HG03457 (cell line): ENCODE results near the gene RAP2A.

Experiments used
- ATAC-seq: cut with Tn5 transposase; IDR thresholded peaks from one replicate; pipeline ENCODE4 v1.9.1; 2021; ENCODE audit warnings: moderate number of reproducible peaks; ENCODE audit not compliant: unreplicated experiment

Gene RAP2A

GRCh38 chr13:97492684-97493371, 58.9 kb downstream of the RAP2A start:
- ATAC-seq: no peak

GRCh38 chr13:97493456-97493855, 59.5 kb downstream of the RAP2A start:
- no peak for ATAC-seq

GRCh38 chr13:97495678-97496077, 61.7 kb downstream of the RAP2A start:
- no peak for ATAC-seq

DNA sequence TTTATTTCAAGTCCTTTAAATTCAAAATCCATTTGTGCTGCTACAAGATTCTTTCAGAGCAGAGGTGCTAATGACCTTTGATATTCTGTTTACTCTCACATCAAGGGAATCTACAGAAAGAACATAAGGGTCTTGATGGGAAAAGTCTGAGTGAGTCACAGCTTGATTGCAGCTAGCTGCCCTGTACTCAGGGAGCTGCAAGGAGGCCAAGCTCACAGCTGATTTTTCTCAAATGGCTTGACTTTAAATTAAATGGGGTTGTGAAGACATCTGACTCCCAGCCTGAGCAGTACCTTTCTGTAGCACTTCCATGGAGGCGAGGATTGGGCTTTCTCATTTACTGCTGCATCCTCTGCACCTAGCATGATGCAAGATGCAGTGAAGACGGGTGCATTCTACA, 62.5 kb downstream of the RAP2A start:
- ATAC-seq: no peak

DNA sequence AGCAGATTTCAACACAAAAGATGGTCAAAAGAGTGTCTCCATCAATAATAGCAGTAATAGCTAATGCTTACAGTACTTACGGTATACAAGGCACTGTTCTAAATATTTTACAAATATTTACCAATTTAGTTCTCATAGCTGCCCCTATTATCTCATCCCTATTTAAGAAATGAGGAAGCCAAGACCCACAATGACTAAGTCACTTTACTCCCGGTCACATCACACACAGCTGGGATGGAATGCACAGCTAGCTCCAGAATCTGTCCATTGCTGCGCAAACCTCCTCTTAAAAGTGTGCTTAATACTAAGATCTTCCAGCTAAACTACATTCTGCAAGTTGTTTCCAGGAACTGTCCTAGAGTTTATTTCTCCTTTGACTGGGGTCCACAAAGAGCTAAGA, 63.4 kb downstream of the RAP2A start:
- ATAC-seq: no peak

DNA sequence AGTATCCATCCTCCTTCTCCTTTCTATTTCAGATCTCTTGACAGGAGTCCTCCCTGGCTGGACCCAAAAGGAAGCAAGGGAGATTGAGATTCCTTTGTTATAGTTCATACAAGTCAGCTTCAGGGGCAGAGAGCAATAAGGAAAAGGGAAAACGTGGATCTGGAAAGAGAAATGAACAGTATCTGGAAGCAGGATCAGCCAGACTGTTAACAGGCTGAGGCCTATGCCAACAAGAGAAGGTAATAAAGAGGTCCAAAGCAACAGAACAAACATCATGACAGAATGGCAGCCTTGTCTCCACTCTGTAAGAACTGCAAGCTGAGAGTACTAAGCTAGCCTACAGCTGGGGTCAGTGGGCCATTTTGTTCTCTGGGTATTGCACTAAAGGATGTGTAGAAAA, 64.5 kb downstream of the RAP2A start:
- ATAC-seq: no peak

DNA sequence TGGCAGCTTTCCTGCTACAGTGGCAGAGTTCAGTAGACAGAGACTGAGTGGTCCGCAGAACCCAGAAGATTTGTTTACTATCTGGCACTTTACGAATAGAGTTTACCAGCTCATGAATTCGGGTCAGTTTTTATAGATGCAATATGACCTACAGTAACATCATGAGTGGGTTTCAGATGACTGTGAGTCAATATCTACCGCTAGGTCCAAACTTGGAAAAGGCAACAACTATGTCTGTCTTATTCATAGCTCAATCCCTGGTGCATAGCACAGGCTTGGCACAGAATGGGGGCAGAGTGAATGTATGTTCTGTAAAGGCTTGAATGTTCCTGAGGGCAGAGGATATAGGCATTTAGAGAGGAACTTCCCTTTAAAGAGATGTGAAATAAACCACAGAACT, 65.2 kb downstream of the RAP2A start:
- no peak for ATAC-seq

DNA sequence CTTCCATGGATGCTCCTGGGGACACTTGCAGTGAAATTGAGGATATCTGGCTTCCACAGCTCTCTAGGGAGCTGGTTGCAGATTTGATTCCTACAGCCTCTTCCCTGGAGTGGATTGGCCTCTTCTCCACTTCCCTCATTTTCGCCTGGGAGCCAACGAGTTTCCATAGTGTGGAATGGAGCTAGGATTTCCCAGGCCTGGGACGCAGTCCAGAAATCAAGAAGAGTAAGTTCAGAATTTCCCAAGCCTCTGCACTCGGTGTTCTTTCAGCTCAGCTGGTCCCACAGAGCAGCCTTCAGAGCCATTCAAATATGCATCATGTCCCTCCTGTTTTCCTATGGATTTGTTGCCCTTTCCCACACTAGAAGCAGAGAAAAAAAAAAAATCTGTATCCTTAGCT, 68.2 kb downstream of the RAP2A start:
- ATAC-seq: no peak

DNA sequence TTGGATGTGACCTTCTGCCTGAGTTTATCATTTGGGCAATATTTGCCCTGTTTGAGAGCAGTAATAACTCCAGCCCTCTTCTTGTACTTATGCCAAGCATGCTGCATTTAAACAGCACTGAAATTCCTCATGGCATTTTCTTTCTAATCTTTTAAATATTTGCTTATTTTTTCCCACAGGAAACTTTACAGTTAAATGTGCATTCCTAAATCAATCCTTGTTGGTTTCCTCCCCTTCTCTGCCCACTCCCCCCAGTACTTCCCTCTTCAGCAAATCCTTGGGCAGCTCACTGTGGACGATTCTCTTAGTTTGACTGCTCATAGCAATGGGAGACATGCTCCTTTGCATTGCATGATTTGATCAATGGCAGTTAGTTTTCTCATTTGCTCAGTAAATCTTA, 68.7 kb downstream of the RAP2A start:
- no peak for ATAC-seq

DNA sequence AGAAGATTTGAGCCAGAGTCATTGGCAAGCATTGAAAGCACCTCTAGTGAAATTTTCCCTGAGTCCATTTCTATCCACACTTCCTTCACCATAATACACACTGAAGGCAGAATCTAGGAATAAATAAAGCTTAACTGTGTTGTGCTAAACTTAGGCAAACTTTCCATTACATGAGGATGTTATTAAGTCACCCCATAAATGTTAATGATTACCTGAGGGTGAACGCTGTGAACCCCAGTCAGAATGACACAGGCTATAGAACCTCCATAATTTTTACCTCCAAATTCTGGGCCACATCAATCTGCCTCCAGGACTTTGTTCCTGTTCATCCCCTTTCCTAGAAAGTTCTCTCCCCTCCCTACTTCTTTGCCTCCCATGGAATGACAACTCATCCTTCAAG, 71.0 kb downstream of the RAP2A start:
- no peak for ATAC-seq

DNA sequence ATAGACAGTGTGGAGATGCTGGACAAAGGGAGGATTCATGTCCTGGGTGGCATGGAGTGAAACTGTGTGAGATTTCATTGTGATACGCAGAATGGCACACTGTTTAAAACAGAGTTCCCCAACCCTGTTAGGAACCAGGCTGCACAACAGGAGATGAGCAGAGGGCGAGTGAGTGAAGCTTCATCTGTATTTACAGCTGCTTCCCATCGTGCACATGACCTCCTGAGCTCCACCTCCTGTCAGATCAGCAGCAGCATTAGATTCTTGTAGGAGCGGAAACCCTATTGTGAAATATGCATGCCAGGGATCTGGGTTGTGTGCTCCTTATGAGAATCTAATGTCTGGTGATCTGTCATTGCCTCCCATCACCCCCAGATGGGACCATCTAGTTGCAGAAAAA, 72.5 kb downstream of the RAP2A start:
- ATAC-seq: no peak

GRCh38 chr13:97512732-97513131, 78.8 kb downstream of the RAP2A start:
- ATAC-seq: no peak

GRCh38 chr13:97515643-97516042, 81.7 kb downstream of the RAP2A start:
- ATAC-seq: no peak

DNA sequence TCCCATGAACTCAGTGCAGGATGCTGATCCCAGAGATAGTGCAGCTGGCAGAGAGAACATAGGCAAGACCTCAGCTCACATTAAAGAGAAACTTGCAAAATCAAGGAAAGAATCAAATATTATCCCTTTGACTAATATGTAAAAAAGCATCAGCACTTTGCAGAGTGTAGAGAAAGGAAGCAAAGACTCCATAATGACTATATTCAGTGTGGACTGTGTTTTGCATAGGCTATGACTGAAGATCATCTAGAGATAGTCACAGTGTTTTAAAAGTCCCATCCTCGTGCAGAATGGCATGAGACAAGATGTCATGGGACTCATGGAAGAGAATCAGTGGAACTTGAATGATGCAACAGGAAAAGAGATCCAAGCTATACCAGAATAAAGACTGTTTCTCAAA, 84.0 kb downstream of the RAP2A start:
- no peak for ATAC-seq
